Measurements from ENCODE around the gene APOLD1. TPM values are rescaled to one million over a fixed set of nuclear protein-coding genes. Genes with fewer than 3 reads are reported as not detected.

APOLD1 gene
- total RNA-seq, 1 donor from 2014 or later = 0.75 TPM

DNA sequence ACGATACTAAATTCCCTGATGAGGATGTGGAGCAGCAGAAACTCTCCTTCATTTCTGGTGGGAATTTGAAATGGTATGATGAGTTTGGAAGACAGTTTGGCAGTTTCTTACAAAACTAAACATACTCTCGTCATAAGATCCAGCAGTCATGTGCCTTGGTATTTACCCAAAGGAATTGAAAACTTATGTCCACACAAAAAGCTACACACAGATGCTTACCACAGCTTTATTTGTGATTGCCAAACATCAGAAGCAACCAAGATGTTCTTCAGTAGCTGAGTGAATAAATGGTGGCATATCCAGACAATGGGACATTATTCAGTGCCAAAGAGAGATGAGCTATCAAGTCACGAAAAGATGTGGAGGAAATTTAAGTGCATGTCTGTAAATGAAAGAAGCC is 10.7 kb upstream of the APOLD1 start:
- Mint-ChIP-seq H3K36me3 (ENCODE audit: low read depth) (peaks cover 2% of the 10 kb centered on the region), H3K27me3 (no peaks in the 10 kb centered on the region), H3K9me3 (peaks cover 11% of the 10 kb centered on the region), H3K27ac (no peak overlapping the region), H3K4me3 (no peak overlapping the region), H3K4me1 (no peaks in the 10 kb centered on the region)
- ATAC-seq (ENCODE audit: low read depth) = no peak
- TF ChIP-seq, protein P1, sequence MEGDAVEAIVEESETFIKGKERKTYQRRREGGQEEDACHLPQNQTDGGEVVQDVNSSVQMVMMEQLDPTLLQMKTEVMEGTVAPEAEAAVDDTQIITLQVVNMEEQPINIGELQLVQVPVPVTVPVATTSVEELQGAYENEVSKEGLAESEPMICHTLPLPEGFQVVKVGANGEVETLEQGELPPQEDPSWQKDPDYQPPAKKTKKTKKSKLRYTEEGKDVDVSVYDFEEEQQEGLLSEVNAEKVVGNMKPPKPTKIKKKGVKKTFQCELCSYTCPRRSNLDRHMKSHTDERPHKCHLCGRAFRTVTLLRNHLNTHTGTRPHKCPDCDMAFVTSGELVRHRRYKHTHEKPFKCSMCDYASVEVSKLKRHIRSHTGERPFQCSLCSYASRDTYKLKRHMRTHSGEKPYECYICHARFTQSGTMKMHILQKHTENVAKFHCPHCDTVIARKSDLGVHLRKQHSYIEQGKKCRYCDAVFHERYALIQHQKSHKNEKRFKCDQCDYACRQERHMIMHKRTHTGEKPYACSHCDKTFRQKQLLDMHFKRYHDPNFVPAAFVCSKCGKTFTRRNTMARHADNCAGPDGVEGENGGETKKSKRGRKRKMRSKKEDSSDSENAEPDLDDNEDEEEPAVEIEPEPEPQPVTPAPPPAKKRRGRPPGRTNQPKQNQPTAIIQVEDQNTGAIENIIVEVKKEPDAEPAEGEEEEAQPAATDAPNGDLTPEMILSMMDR (IDR thresholded peaks at IDR 0.05) = no peak
- ChIA-PET POLR2A (no interaction called here), CTCF (no interaction called here)
- DNase-seq = no peak
- intact Hi-C loops (cut with micrococcal nuclease) = no loop called here

DNA sequence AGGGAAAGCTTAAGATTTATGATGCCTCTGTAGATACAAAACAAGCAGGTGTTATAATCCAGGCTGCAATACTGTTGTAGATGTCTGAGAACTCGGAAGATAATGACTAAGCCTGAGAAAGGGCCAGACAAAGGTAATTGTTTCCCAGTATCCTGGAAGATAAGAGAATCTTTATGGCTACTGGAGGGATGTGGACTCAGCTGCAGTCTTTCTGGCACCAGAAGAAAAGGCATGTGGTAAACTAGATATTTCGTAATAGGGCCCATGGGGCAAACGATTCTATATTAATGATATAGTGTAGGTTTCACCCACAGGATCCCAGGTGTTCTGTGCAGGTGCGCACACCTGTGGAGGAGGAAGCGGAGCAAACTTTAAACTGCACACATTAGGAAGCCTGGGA is 9.2 kb upstream of the APOLD1 start:
- intact Hi-C loops (cut with micrococcal nuclease) = no loop called here
- DNase-seq (no peak), ATAC-seq (ENCODE audit: low read depth) (no peak)
- TF ChIP-seq, protein P1 (IDR thresholded peaks at IDR 0.05) = no peak
- ChIA-PET CTCF (no interaction called here), POLR2A (no interaction called here)
- Mint-ChIP-seq H3K4me1 (no peaks in the 10 kb centered on the region), H3K27ac (no peak overlapping the region), H3K36me3 (ENCODE audit: low read depth) (no peaks in the 10 kb centered on the region), H3K9me3 (peaks cover 6% of the 10 kb centered on the region), H3K27me3 (no peaks in the 10 kb centered on the region), H3K4me3 (no peak overlapping the region)

DNA sequence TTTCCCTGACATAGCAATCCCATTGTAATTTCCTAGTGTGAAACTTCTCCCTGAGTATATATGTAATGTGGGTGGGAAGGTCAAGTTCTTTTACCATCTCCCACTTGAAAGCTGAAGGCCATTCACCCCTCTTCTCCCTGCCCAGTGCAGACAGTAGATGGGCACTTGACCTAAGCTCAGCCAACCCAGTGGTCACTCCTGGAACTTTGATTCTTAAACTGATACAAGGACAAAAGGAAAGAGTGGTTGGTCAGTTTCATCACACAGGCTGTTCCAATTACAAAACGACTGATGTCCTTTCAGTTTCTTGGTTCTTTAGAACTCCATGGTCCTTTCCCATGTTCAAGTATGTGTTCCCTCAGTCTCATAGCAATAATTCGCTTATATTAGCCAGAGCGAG is 8.4 kb upstream of the APOLD1 start:
- TF ChIP-seq, protein P1 (IDR thresholded peaks at IDR 0.05) = no peak
- ATAC-seq (ENCODE audit: low read depth) = no peak
- DNase-seq = no peak
- POLR2A ChIA-PET = no interaction called here
- Mint-ChIP-seq H3K36me3 (ENCODE audit: low read depth) (no peaks in the 10 kb centered on the region), H3K27ac (no peak overlapping the region), H3K9me3 (peaks cover 5% of the 10 kb centered on the region), H3K4me3 (no peak overlapping the region), H3K27me3 (no peaks in the 10 kb centered on the region), H3K4me1 (no peaks in the 10 kb centered on the region)
- intact Hi-C loops (cut with micrococcal nuclease) = no loop called here
- CTCF ChIA-PET = no interaction called here

DNA sequence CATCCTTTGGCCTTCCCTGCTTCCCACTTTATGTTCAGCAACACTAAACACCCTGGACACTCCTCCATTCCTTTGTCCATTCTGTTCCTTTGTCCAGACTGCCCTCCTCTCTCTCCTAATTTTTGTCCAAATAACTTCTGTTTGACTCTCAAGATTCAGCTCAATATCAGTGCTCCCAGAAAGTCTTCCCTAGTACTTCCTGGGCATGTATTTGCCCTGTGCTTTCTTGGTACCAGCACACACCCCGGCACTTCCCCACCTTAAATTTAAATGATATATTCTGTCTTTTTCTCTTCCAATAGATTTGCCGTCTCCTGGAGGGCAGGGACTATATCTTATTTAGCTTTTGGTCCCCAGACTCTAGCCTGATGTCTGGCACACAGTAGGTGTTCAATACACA is 6.5 kb upstream of the APOLD1 start:
- Mint-ChIP-seq H3K27me3 (no peaks in the 10 kb centered on the region), H3K9me3 (no peaks in the 10 kb centered on the region), H3K36me3 (ENCODE audit: low read depth) (no peaks in the 10 kb centered on the region), H3K27ac (no peak overlapping the region), H3K4me1 (no peaks in the 10 kb centered on the region), H3K4me3 (no peak overlapping the region)
- TF ChIP-seq, protein P1 (IDR thresholded peaks at IDR 0.05) = no peak
- no peak for ATAC-seq (ENCODE audit: low read depth)
- DNase-seq = no peak
- intact Hi-C loops (cut with micrococcal nuclease) = no loop called here
- POLR2A ChIA-PET = no interaction called here
- CTCF ChIA-PET = interaction anchor here (1.6 kb wide), 1 partner anchor 10 kb away, joined by 5 read pairs; no protein-coding TSS in a partner anchor

DNA sequence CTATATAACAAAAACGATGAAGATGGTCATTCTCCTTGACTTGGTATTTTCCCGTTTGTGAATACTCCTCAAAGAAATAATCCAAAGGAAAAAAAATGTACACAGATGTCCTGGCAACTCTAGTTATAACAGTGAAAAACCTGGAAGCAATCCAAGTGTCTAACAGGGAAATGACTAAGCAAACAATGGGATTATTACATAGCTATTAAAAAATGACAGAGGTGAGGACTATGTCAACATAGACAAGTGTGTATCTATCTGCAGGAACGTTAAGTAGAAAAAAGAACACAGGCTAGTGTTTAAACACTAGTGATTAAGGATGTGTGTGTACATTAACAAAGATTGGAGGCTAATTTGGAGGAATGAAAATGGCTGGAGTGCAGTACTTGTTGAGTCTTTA is 5.9 kb upstream of the APOLD1 start:
- H3K27me3 Mint-ChIP-seq = no peaks in the 10 kb centered on the region
- intact Hi-C loops (cut with micrococcal nuclease) = no loop called here
- CTCF ChIA-PET = interaction anchor here (0.6 to 1.6 kb wide), 2 partner anchors 10 to 776 kb away, joined by 3 to 5 read pairs; no protein-coding TSS in a partner anchor
- H3K36me3 Mint-ChIP-seq (ENCODE audit: low read depth) = no peaks in the 10 kb centered on the region
- POLR2A ChIA-PET = no interaction called here
- H3K9me3 Mint-ChIP-seq = no peaks in the 10 kb centered on the region
- TF ChIP-seq, protein P1 (IDR thresholded peaks at IDR 0.05) = no peak
- no peak for ATAC-seq (ENCODE audit: low read depth)
- H3K4me3 Mint-ChIP-seq = no peak overlapping the region
- H3K4me1 Mint-ChIP-seq = no peaks in the 10 kb centered on the region
- no peak overlapping the region for H3K27ac Mint-ChIP-seq
- DNase-seq = no peak
